HEK293T (cell line): ENCODE results near the gene UNC13D.

ENCODE experiments used
- ARNT ChIP-seq: fragments of 450-650 bp; IDR thresholded peaks from 2 replicates; pipeline ENCODE4 v1.6.1; 2017; ENCODE audit warnings: mild to moderate bottlenecking
- BHLHE40 ChIP-seq: fragments of 450-650 bp; IDR thresholded peaks from 2 replicates; pipeline ENCODE4 v1.6.1; 2016; ENCODE audit warnings: mild to moderate bottlenecking, moderate library complexity, borderline replicate concordance
- ELF4 ChIP-seq: fragments of 450-650 bp; IDR thresholded peaks from 2 replicates; pipeline ENCODE4 v1.6.1; 2017; ENCODE audit warnings: antibody characterized with exemption
- FOXA1 ChIP-seq: fragments of 450-650 bp; IDR thresholded peaks from 2 replicates; pipeline ENCODE4 v1.6.1; 2016; ENCODE audit warnings: mild to moderate bottlenecking
- FOXK2 ChIP-seq: fragments of 450-650 bp; IDR thresholded peaks from 2 replicates; pipeline ENCODE4 v1.6.1; 2016; ENCODE audit warnings: mild to moderate bottlenecking
- HDGF ChIP-seq: fragments of 450-650 bp; IDR thresholded peaks from 2 replicates; pipeline ENCODE4 v1.6.1; 2017; ENCODE audit warnings: antibody characterized with exemption, borderline replicate concordance
- L3MBTL2 ChIP-seq: fragments of 450-650 bp; conservative IDR thresholded peaks from 2 replicates; pipeline ENCODE4 v1.6.1; 2016; ENCODE audit warnings: mild to moderate bottlenecking
- LEF1 ChIP-seq: fragments of 450-650 bp; IDR thresholded peaks from 2 replicates; pipeline ENCODE4 v1.6.1; 2017; ENCODE audit warnings: mild to moderate bottlenecking, borderline replicate concordance
- NFRKB ChIP-seq: fragments of 450-650 bp; IDR thresholded peaks from 2 replicates; pipeline ENCODE4 v1.6.1; 2016; ENCODE audit warnings: mild to moderate bottlenecking, moderate library complexity
- SP1 ChIP-seq: fragments of 450-650 bp; IDR thresholded peaks from 2 replicates; pipeline ENCODE4 v1.6.1; 2017
- SUZ12 ChIP-seq: fragments of 450-650 bp; IDR thresholded peaks from 2 replicates; pipeline ENCODE4 v1.6.1; 2016; ENCODE audit warnings: mild to moderate bottlenecking
- TARDBP ChIP-seq: fragments of 450-650 bp; IDR thresholded peaks from 2 replicates; pipeline ENCODE4 v1.6.1; 2016
- ZNF384 ChIP-seq: fragments of 450-650 bp; IDR thresholded peaks from 2 replicates; pipeline ENCODE4 v1.6.1; 2016

DNA sequence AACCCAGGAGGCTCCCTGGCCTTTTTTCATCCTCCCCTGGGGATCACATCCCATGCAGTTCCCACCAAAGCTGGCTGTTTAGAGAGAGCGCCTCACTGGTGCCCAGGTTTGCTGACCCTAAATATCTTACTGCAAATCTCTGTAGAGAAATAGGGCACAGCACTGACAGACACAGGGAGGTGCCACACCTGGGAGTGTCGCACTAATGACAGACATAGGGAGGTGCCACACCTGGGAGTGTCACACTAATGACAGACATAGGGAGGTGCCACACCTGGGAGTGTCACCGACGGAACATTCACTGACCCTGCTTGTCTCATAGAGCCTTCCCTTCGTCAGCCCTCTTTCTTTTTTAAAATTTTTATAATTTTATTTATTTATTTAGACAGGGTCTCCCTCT, 34.0 kb downstream of the UNC13D start:
- TF ChIP-seq FOXA1: no peak
- TF ChIP-seq SUZ12: no peak
- no peak for TF ChIP-seq BHLHE40
- TF ChIP-seq ARNT: no peak
- no peak for TF ChIP-seq TARDBP
- TF ChIP-seq NFRKB: no peak
- no peak for TF ChIP-seq SP1
- TF ChIP-seq L3MBTL2: no peak
- no peak for TF ChIP-seq HDGF
- TF ChIP-seq ZNF384: no peak
- TF ChIP-seq ELF4: no peak
- TF ChIP-seq FOXK2: no peak
- no peak for TF ChIP-seq LEF1
